ENCODE data around the gene TRA2A. TPM values are rescaled to one million over a fixed set of nuclear protein-coding genes. Genes with fewer than 3 reads are reported as not detected.

TRA2A gene
- total and polyA plus RNA-seq, 10 of the 15 experiments (the other 5 are each of a cell fraction or from before 2014, with no cell fraction given) = 25.0 to 224 (median 91.3) TPM

DNA sequence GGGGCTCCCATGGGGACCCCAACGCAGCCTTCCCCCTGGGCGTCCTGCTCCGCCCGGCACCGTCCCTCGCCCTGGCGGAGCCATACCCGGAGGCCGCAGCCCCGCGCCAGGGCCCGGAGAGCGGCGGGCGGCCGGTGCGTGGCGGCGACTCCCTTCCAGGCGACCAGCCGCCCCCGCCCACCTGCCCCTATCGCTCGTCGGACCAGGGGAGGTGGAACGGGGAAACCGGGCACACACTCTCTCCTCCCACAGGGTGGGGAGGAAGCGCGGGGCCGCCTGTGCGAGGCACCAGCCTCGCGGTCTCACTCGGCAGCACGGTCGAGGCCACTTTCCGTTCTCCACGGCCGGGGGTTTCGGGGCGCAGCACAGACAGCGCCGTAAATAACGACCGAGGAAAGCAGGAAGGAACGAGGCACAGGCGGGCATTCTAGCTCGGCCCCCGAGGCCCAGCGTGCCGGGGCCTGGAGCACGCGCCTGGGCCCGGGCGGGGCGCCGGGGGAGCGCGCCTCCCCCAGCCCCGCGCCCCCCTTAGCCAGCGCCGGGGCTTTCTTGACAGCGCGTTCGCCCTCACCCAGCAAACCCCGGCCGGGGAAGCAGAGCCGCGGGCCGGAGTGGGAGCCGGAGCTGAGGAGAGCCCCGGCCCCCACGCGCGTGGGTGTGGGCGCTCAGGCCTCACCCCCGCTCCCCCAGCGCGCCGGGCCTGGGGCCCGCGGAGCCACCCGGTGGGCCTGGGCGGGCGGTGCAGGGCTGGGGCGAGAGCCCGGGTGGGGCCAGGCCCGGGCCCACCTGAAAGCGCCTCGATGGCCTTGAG, 62.4 kb downstream of the TRA2A start (continued):
- TF ChIP-seq, protein P1, sequence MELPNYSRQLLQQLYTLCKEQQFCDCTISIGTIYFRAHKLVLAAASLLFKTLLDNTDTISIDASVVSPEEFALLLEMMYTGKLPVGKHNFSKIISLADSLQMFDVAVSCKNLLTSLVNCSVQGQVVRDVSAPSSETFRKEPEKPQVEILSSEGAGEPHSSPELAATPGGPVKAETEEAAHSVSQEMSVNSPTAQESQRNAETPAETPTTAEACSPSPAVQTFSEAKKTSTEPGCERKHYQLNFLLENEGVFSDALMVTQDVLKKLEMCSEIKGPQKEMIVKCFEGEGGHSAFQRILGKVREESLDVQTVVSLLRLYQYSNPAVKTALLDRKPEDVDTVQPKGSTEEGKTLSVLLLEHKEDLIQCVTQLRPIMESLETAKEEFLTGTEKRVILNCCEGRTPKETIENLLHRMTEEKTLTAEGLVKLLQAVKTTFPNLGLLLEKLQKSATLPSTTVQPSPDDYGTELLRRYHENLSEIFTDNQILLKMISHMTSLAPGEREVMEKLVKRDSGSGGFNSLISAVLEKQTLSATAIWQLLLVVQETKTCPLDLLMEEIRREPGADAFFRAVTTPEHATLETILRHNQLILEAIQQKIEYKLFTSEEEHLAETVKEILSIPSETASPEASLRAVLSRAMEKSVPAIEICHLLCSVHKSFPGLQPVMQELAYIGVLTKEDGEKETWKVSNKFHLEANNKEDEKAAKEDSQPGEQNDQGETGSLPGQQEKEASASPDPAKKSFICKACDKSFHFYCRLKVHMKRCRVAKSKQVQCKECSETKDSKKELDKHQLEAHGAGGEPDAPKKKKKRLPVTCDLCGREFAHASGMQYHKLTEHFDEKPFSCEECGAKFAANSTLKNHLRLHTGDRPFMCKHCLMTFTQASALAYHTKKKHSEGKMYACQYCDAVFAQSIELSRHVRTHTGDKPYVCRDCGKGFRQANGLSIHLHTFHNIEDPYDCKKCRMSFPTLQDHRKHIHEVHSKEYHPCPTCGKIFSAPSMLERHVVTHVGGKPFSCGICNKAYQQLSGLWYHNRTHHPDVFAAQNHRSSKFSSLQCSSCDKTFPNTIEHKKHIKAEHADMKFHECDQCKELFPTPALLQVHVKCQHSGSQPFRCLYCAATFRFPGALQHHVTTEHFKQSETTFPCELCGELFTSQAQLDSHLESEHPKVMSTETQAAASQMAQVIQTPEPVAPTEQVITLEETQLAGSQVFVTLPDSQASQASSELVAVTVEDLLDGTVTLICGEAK (IDR thresholded peaks at IDR 0.05; ENCODE audit: borderline replicate concordance) = no peak
- TF ChIP-seq TARDBP (IDR thresholded peaks at IDR 0.05; ENCODE audit: borderline replicate concordance) (no peak), HDAC6 (IDR thresholded peaks at IDR 0.05; ENCODE audit: unreplicated experiment) (peak; percentile 20), JUNB (IDR thresholded peaks at IDR 0.05) (no peak), SMC3 (IDR thresholded peaks at IDR 0.05; ENCODE audit: borderline replicate concordance, low read length) (no peak), SMAD5 (IDR thresholded peaks at IDR 0.05; ENCODE audit: low read depth) (no peak), POLR2A (IDR thresholded peaks at IDR 0.05; ENCODE audit: low read depth, low read length) (peak; percentile 88), ZNF217 (IDR thresholded peaks at IDR 0.05) (0 out of 2 replicates have a peak, but pooled peaks have one; percentile 57), DPF2 (IDR thresholded peaks at IDR 0.05) (peak; percentile 69), MXI1 (IDR thresholded peaks at IDR 0.05; ENCODE audit: low read depth, low read length) (peak; percentile 45; the same call in 1 of the 2 replicates), SPI1 (IDR thresholded peaks at IDR 0.05; ENCODE audit: borderline replicate concordance, insufficient read depth, low read depth, low read length) (no peak), BHLHE40 (IDR thresholded peaks at IDR 0.05; ENCODE audit: borderline replicate concordance in 1 of 2, low read depth in 2 of 2, low read length in 1 of 2) (peak in 1 of 2 experiments; percentile 78; a peak in 1 of 4 replicates)
- TF ChIP-seq, protein P2, sequence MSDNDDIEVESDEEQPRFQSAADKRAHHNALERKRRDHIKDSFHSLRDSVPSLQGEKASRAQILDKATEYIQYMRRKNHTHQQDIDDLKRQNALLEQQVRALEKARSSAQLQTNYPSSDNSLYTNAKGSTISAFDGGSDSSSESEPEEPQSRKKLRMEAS (IDR thresholded peaks at IDR 0.05; ENCODE audit: low read depth, low read length) = peak; percentile 31
- TF ChIP-seq, protein P3, sequence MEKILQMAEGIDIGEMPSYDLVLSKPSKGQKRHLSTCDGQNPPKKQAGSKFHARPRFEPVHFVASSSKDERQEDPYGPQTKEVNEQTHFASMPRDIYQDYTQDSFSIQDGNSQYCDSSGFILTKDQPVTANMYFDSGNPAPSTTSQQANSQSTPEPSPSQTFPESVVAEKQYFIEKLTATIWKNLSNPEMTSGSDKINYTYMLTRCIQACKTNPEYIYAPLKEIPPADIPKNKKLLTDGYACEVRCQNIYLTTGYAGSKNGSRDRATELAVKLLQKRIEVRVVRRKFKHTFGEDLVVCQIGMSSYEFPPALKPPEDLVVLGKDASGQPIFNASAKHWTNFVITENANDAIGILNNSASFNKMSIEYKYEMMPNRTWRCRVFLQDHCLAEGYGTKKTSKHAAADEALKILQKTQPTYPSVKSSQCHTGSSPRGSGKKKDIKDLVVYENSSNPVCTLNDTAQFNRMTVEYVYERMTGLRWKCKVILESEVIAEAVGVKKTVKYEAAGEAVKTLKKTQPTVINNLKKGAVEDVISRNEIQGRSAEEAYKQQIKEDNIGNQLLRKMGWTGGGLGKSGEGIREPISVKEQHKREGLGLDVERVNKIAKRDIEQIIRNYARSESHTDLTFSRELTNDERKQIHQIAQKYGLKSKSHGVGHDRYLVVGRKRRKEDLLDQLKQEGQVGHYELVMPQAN (conservative IDR thresholded peaks at IDR 0.05) = peak; percentile 67
- TF ChIP-seq, protein P4, sequence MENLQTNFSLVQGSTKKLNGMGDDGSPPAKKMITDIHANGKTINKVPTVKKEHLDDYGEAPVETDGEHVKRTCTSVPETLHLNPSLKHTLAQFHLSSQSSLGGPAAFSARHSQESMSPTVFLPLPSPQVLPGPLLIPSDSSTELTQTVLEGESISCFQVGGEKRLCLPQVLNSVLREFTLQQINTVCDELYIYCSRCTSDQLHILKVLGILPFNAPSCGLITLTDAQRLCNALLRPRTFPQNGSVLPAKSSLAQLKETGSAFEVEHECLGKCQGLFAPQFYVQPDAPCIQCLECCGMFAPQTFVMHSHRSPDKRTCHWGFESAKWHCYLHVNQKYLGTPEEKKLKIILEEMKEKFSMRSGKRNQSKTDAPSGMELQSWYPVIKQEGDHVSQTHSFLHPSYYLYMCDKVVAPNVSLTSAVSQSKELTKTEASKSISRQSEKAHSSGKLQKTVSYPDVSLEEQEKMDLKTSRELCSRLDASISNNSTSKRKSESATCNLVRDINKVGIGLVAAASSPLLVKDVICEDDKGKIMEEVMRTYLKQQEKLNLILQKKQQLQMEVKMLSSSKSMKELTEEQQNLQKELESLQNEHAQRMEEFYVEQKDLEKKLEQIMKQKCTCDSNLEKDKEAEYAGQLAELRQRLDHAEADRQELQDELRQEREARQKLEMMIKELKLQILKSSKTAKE (IDR thresholded peaks at IDR 0.05; ENCODE audit: low read depth, poor library complexity, severe bottlenecking) = no peak
- TF ChIP-seq, protein P5, sequence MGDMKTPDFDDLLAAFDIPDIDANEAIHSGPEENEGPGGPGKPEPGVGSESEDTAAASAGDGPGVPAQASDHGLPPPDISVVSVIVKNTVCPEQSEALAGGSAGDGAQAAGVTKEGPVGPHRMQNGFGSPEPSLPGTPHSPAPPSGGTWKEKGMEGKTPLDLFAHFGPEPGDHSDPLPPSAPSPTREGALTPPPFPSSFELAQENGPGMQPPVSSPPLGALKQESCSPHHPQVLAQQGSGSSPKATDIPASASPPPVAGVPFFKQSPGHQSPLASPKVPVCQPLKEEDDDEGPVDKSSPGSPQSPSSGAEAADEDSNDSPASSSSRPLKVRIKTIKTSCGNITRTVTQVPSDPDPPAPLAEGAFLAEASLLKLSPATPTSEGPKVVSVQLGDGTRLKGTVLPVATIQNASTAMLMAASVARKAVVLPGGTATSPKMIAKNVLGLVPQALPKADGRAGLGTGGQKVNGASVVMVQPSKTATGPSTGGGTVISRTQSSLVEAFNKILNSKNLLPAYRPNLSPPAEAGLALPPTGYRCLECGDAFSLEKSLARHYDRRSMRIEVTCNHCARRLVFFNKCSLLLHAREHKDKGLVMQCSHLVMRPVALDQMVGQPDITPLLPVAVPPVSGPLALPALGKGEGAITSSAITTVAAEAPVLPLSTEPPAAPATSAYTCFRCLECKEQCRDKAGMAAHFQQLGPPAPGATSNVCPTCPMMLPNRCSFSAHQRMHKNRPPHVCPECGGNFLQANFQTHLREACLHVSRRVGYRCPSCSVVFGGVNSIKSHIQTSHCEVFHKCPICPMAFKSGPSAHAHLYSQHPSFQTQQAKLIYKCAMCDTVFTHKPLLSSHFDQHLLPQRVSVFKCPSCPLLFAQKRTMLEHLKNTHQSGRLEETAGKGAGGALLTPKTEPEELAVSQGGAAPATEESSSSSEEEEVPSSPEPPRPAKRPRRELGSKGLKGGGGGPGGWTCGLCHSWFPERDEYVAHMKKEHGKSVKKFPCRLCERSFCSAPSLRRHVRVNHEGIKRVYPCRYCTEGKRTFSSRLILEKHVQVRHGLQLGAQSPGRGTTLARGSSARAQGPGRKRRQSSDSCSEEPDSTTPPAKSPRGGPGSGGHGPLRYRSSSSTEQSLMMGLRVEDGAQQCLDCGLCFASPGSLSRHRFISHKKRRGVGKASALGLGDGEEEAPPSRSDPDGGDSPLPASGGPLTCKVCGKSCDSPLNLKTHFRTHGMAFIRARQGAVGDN (IDR thresholded peaks at IDR 0.05) = peak; percentile 17

All from GM12878 (cell line).